EH (cell line): ENCODE data around the gene TRIM8.

Experiments
- DNase-seq: peaks from one replicate; pipeline ENCODE4 v3.0.0-alpha.2; 2015; ENCODE audit warnings: low read depth

The TRIM8 gene

GRCh38 chr10:102616066-102616770, 28.1 kb upstream of the TRIM8 start:
- DNase-seq: no peak

GRCh38 chr10:102617041-102617440, 27.2 kb upstream of the TRIM8 start:
- no peak for DNase-seq

GRCh38 chr10:102617816-102618215, 26.5 kb upstream of the TRIM8 start:
- no peak for DNase-seq

GRCh38 chr10:102619281-102619981, 24.8 kb upstream of the TRIM8 start:
- no peak for DNase-seq

GRCh38 chr10:102620138-102620590, 24.1 kb upstream of the TRIM8 start:
- no peak for DNase-seq

GRCh38 chr10:102620591-102621442, 23.5 kb upstream of the TRIM8 start:
- no peak for DNase-seq

- DNase-seq: peak; percentile 27
Measured at GRCh38 chr10:102621443-102622325, 22.6 kb upstream of the TRIM8 start.

GRCh38 chr10:102624094-102624493, 20.2 kb upstream of the TRIM8 start:
- no peak for DNase-seq

GRCh38 chr10:102624751-102625645, 19.3 kb upstream of the TRIM8 start:
- no peak for DNase-seq

- DNase-seq: no peak
Measured at GRCh38 chr10:102626026-102626685, 18.1 kb upstream of the TRIM8 start.

- DNase-seq: no peak
Measured at GRCh38 chr10:102627291-102627735, 17.0 kb upstream of the TRIM8 start.

GRCh38 chr10:102627736-102628293, 16.5 kb upstream of the TRIM8 start:
- peak; percentile 80 for DNase-seq

GRCh38 chr10:102628451-102628911, 15.8 kb upstream of the TRIM8 start:
- peak; percentile 51 for DNase-seq

GRCh38 chr10:102629661-102630614, 14.3 kb upstream of the TRIM8 start:
- peak; percentile 97 for DNase-seq

- DNase-seq: no peak
Measured at GRCh38 chr10:102630663-102631062, 13.6 kb upstream of the TRIM8 start.

- no peak for DNase-seq
Measured at GRCh38 chr10:102631525-102632393, 12.5 kb upstream of the TRIM8 start.

GRCh38 chr10:102632394-102633111, 11.7 kb upstream of the TRIM8 start:
- DNase-seq: peak; percentile 63
